GM20000 (cell line): ENCODE results near the gene UBE2S.

Experiments used
- DNase-seq: peaks from one replicate; pipeline ENCODE4 v3.0.0; 2012; ENCODE audit warnings: low spot score
- TF ChIP-seq, protein P1 (sequence below): IDR thresholded peaks from 2 replicates; pipeline ENCODE4 v1.5.1; 2012; ENCODE audit warnings: mild to moderate bottlenecking, control low read depth; ENCODE audit errors: extremely low read depth, missing control alignments

The UBE2S gene

DNA sequence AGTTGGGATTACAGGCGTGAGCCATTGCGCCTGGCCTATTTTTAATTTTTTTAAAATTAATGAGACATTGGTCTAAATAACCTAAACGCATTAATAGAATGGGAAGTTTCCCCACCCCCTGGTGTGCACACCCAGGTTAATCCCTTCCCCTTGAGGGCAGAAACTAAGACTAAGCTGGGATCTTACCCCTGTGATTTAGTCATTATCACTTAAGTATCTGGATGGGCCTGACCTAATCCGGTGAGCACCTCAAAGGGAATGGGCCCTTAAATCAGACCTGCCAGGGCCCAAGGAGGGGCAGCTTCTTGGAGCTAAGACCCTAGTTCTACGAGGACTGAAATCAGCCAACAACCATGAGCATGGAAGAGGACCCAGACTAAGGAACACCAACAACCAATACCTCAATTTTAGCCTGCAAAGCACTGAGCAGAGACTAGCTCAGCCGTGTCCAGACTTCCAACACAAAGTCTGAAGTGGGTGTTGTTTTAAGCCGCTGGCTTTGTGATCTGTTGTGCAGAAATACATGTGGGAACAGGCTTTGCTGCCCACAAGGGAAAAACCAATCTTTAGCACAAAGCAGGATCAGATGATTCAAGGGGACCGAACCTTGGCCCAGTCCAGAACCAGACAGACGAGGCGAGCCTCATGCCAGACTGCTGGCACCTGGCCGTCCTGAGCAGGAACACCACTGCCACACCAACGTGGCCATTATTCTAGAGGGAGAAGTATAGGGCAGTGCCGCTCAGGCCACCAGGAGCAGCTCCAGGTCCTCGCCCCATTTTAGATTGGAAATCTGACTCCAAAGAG lies 7.1 kb downstream of the UBE2S start:
- DNase-seq: no peak
- TF ChIP-seq, protein P1, sequence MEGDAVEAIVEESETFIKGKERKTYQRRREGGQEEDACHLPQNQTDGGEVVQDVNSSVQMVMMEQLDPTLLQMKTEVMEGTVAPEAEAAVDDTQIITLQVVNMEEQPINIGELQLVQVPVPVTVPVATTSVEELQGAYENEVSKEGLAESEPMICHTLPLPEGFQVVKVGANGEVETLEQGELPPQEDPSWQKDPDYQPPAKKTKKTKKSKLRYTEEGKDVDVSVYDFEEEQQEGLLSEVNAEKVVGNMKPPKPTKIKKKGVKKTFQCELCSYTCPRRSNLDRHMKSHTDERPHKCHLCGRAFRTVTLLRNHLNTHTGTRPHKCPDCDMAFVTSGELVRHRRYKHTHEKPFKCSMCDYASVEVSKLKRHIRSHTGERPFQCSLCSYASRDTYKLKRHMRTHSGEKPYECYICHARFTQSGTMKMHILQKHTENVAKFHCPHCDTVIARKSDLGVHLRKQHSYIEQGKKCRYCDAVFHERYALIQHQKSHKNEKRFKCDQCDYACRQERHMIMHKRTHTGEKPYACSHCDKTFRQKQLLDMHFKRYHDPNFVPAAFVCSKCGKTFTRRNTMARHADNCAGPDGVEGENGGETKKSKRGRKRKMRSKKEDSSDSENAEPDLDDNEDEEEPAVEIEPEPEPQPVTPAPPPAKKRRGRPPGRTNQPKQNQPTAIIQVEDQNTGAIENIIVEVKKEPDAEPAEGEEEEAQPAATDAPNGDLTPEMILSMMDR: no peak

DNA sequence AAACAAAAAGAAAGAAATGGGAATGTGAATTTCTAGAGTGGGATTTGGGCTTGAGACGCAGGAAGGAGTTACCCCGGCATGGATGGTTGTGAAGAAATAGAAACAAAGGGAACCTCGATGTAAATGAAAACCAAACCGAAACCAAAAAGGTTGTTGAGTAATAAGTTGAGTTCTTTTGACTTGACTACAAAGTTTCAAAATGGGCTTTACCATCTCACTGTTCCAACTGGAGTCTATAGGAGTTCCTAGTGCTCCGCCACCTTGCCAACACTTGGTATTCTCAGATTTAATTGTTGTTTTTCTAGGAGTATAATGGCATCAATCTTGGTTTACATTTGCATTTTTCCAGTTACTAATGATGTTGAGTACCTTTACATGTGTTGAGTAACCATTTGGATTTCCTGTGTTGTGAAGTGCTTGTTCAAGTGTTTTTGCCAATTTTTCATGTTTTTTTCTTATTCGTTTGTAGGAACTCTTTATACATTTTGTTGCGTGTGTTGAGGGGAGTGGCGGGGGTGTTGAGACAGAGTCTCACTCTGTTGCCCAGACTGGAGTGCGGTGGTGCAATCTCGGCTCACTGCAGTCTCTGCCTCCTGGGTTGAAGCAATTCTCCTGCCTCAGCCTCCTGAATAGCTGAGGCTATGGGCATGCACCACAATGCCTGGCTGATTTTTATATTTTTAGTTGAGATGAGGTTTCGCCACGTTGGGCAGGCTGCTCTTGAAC lies 9.2 kb downstream of the UBE2S start:
- DNase-seq: peak; percentile 74
- TF ChIP-seq, protein P1: no peak

DNA sequence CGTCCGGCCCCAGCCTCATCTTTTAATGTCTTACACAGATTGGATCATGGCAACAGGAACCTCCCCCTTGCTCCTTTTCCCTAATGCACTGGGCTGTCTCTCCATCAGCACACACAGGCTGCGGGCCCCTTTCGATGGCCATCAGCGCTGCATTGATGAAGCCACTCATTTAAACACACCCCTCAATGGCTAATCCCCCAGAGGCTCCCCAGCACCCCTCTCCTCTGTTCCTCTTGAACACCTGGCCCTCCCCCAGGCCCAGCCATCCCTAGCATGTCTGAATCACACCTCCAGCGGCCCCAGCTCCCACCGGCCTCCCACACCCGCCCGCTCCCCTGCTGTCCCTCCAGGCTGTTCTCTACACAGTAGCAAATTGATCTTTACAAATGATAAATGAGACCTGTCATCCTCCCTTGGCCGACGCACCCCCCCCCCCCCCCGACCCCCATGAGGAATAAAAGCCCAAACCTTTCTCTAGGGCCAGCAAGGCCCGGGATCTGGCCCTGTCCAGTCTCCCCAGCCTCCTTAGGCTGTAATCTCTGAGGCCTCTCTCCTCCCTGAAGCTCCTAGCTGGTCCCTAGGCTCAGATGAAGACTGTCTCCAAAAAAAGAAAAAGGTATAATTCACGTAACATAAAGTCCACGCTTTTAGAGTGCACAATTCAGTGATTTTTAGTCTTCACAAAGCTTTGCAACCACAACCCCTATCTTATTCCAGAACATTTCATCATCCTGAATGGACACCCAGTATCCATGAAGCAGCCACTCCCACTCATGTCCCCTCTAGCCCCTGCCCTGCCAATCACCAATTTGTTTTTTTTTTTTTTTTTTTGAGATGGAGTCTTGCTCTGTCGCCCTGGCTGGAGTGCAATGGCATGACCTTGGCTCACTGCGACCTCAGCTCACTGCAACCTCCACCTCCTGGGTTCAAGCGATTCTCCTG lies 14.5 kb downstream of the UBE2S start:
- DNase-seq: no peak
- TF ChIP-seq, protein P1: no peak

- no peak for DNase-seq
- TF ChIP-seq, protein P1: no peak
Measured at GRCh38 chr19:55391702-55392615, 15.6 kb downstream of the UBE2S start.

- DNase-seq: no peak
- TF ChIP-seq, protein P1: no peak
Measured at GRCh38 chr19:55391191-55391670, 16.4 kb downstream of the UBE2S start.

GRCh38 chr19:55390461-55390880 lies 17.1 kb downstream of the UBE2S start:
- DNase-seq: no peak
- TF ChIP-seq, protein P1: no peak
